SH-SY5Y (cell line): Measurements from ENCODE around the gene C1QTNF2.

Source experiments
- GATA2 ChIP-seq: IDR thresholded peaks from 2 replicates; pipeline ENCODE4 v1.6.1; 2011; ENCODE audit warnings: mild to moderate bottlenecking, low read depth, low read length
- GATA3 ChIP-seq: IDR thresholded peaks from 2 replicates; pipeline ENCODE4 v1.6.1; 2011; ENCODE audit warnings: low read depth, mild to moderate bottlenecking, low read length, moderate library complexity

C1QTNF2 gene

GRCh38 chr5:160341309-160341870, 29.0 kb downstream of the C1QTNF2 start:
- TF ChIP-seq GATA3: no peak
- TF ChIP-seq GATA2: no peak

GRCh38 chr5:160339406-160340130, 30.9 kb downstream of the C1QTNF2 start:
- TF ChIP-seq GATA2 (no peak), GATA3 (no peak)

- TF ChIP-seq GATA2 (no peak), GATA3 (no peak)
Observed at GRCh38 chr5:160333721-160334120, 36.7 kb downstream of the C1QTNF2 start.

- TF ChIP-seq GATA2 (no peak), GATA3 (no peak)
Observed at GRCh38 chr5:160330212-160330611, 40.2 kb downstream of the C1QTNF2 start.

- TF ChIP-seq GATA2 (no peak), GATA3 (no peak)
Observed at GRCh38 chr5:160327818-160328217, 42.6 kb downstream of the C1QTNF2 start.

GRCh38 chr5:160326981-160327380, 43.4 kb downstream of the C1QTNF2 start:
- no peak for TF ChIP-seq GATA3
- no peak for TF ChIP-seq GATA2

- TF ChIP-seq GATA2: no peak
- TF ChIP-seq GATA3: no peak
Observed at GRCh38 chr5:160325716-160326115, 44.7 kb downstream of the C1QTNF2 start.

- no peak for TF ChIP-seq GATA2
- no peak for TF ChIP-seq GATA3
Observed at GRCh38 chr5:160324886-160325285, 45.5 kb downstream of the C1QTNF2 start.

GRCh38 chr5:160318409-160318808, 52.0 kb downstream of the C1QTNF2 start:
- TF ChIP-seq GATA3 (no peak), GATA2 (no peak)

GRCh38 chr5:160317434-160317833, 53.0 kb downstream of the C1QTNF2 start:
- TF ChIP-seq GATA2: no peak
- no peak for TF ChIP-seq GATA3

GRCh38 chr5:160315968-160316367, 54.5 kb downstream of the C1QTNF2 start:
- no peak for TF ChIP-seq GATA3

GRCh38 chr5:160312960-160313727, 57.3 kb downstream of the C1QTNF2 start:
- TF ChIP-seq GATA3 (no peak), GATA2 (no peak)

- TF ChIP-seq GATA2 (no peak), GATA3 (no peak)
Observed at GRCh38 chr5:160312134-160312959, 58.1 kb downstream of the C1QTNF2 start, which contains the start of gene CCNJL. CCNJL (minus strand) TSS chr5:160312564; CDS start chr5:160311923, 641 bp downstream.
